Adrenal gland (tissue), 12 donors: ENCODE measurements around the gene PPP2R5E. TPM values are rescaled to one million over a fixed set of nuclear protein-coding genes. Genes with fewer than 3 reads are reported as not detected.

Experiments
- DNase-seq, 7 donors: peaks; one replicate each; pipeline ENCODE4 v3.0.0-alpha.2; 2019 to 2020
- H3K27ac ChIP-seq, 5 donors: fragments of 200-600 bp; sonication (generic) in 4 of 5; 1 replicate in 3 of 5; 2 replicates in 2 of 5; pipeline versions ENCODE4 v1.5.1 to v1.8.0; 2016 to 2020; ENCODE audit warnings: mild to moderate bottlenecking in 1 of 5
- H3K27me3 ChIP-seq: fragments of 200-600 bp; 2 replicates; pipeline ENCODE4 v1.8.0; 2021
- H3K36me3 ChIP-seq, 2 donors: fragments of 200-600 bp; replicated peaks in 1 of 2; 1 replicate in 1 of 2; 2 replicates in 1 of 2; pipeline versions ENCODE4 v1.5.1 to v1.8.0; 2018 to 2022
- H3K4me1 ChIP-seq, 2 donors: fragments of 200-600 bp; replicated peaks in 1 of 2; 1 replicate in 1 of 2; 2 replicates in 1 of 2; pipeline versions ENCODE4 v1.5.1 to v1.8.0; 2018 to 2021
- H3K4me3 ChIP-seq, 4 donors: fragments of 200-600 bp; sonication (generic) in 3 of 4; one replicate each; pipeline ENCODE4 v1.5.1; 2016 to 2018
- H3K9me3 ChIP-seq, 3 donors: fragments of 200-600 bp; sonication (generic) in 1 of 3; replicated peaks in 1 of 3; 1 replicate in 2 of 3; 2 replicates in 1 of 3; pipeline versions ENCODE4 v1.5.1 to v1.8.0; 2016 to 2021
- CTCF ChIP-seq, 6 experiments: fragments of 450-650 bp in 4 of 6; fragments of 200-600 bp in 2 of 6; sonication (generic) in 1 of 6; IDR thresholded peaks; 1 replicate in 5 of 6; 2 replicates in 1 of 6; pipeline versions ENCODE4 v1.5.1 to v1.8.0; 2016 to 2021; ENCODE audit warnings: antibody characterized with exemption in 6 of 6, mild to moderate bottlenecking in 2 of 6, moderate library complexity in 1 of 6
- POLR2A ChIP-seq, 2 donors: fragments of 450-650 bp; IDR thresholded peaks; one replicate each; pipeline ENCODE4 v1.6.1; 2017; ENCODE audit warnings: antibody characterized with exemption in 2 of 2, mild to moderate bottlenecking in 2 of 2, moderate library complexity in 1 of 2
- WGBS, 4 donors: extraction: QIAGEN DNeasy Blood & Tissue Kit in 2 of 4; methylation state at CpG; one replicate each; pipeline versions ENCODE4 v1.1.5 to v1.1.7; 2013 to 2017; 5-methylcytosine and 5-hydroxymethylcytosine counted together
- intact Hi-C, 2 donors: fragments of 100-400 bp; cut with DNase I; formaldehyde crosslinking; loops; one replicate each; pipeline versions ENCODE4 v1.14.1 to v1.15.0; 2022 to 2023
- polyA plus RNA-seq, 3 donors: library from polyadenylated mRNA; stranded (reverse); fragments of 200-250 nt in 2 of 3; fragments of 350-450 nt in 1 of 3; fragmentation: Illumina TruSeq in 1 of 3; extraction: RNeasy Lipid Tissue Mini Kit (QIAGEN cat#74804) in 1 of 3; gene quantifications; one replicate each; pipeline ENCODE4 v1.2.3, GENCODE V29; 2013 to 2014
- total RNA-seq, 9 donors: library from RNA; depleted of rRNA in 4 of 9; stranded (reverse); fragments of >200 nt in 4 of 9; fragments of 120-200 nt in 1 of 9; fragmentation: NEBNext Ultra II Directional in 1 of 9; extraction: Animal tissue kit (Norgen Biotek cat#: 25700) in 1 of 9; gene quantifications; one replicate each; pipeline versions ENCODE4 v1.1.0 to v1.2.4, GENCODE V29; 2013 to 2023
- donor health status: healthy with polysubstance abuse.
- donor health status: Bipolar disorder and iron deficiency.
- donor health status: DM: yes; HTN: yes; CAD: no.
- donor health status: DM: no; HTN: no; CAD: no.
- donor health status: DM: no; HTN: no; CAD: no.
- donor health status: DM: yes; HTN: yes; CAD: no.

The PPP2R5E gene
- total and polyA plus RNA-seq, 12 donors: 5.7 to 46.5 (median 23.9) TPM

- Histone ChIP-seq H3K4me1 (no peaks in the 10 kb centered on the region), H3K27ac (no peak overlapping the region), H3K27me3 (no peaks in the 10 kb centered on the region), H3K36me3 (peaks cover 0 to 25% of the 10 kb centered on the region in 2 donors), H3K4me3 (no peak overlapping the region), H3K9me3 (no peaks in the 10 kb centered on the region)
- intact Hi-C loops: loop anchor here in 1 of 2 donors (5.0 kb wide), 1 partner anchor 150 kb away; the partner anchor contains the start of gene PPP2R5E
- no peak for DNase-seq
- TF ChIP-seq CTCF (IDR thresholded peaks at IDR 0.05): no peak
- no peak for TF ChIP-seq POLR2A (IDR thresholded peaks at IDR 0.05)
- WGBS, 4 donors: 46 to 65% (median 60%) methylated on average over 1 of the region's 1 CpG
These were observed 150.9 kb downstream of the PPP2R5E start for GRCh38 chr14:63392236-63392635.

GRCh38 chr14:63388766-63389431 lies 154.3 kb downstream of the PPP2R5E start:
- intact Hi-C loops: loop anchor here (2.0 to 10.0 kb wide), 3 partner anchors 154 to 248 kb away; partner anchors contain the start of gene PPP2R5E (in 1 of the 2)
- DNase-seq: peak; percentile 56 to 81 (median 69)
- TF ChIP-seq POLR2A (IDR thresholded peaks at IDR 0.05): no peak
- peak; percentile 75 to 93 (median 89) for TF ChIP-seq CTCF (IDR thresholded peaks at IDR 0.05)
- H3K4me1 ChIP-seq: no peaks in the 10 kb centered on the region
- no peaks in the 10 kb centered on the region for H3K9me3 ChIP-seq
- 51 to 57% (median 53%) methylated on average over 8 of the region's 8 CpGs for WGBS, 4 donors
- no peak overlapping the region for H3K4me3 ChIP-seq
- H3K27ac ChIP-seq: no peak overlapping the region
- H3K27me3 ChIP-seq: no peaks in the 10 kb centered on the region
- H3K36me3 ChIP-seq: peaks cover 0 to 21% of the 10 kb centered on the region in 2 donors

GRCh38 chr14:63387711-63388110 lies 155.5 kb downstream of the PPP2R5E start:
- peaks cover 0 to 31% of the 10 kb centered on the region in 2 donors for H3K36me3 ChIP-seq

More at GRCh38 chr14:63387711-63388110, 155.5 kb downstream of the PPP2R5E start:
- 84 to 92% (median 88%) methylated on average over 5 of the region's 5 CpGs for WGBS, 4 donors
- Histone ChIP-seq H3K27ac (no peak overlapping the region), H3K4me3 (no peak overlapping the region), H3K27me3 (no peaks in the 10 kb centered on the region), H3K9me3 (no peaks in the 10 kb centered on the region), H3K4me1 (no peaks in the 10 kb centered on the region)
- no peak for TF ChIP-seq CTCF (IDR thresholded peaks at IDR 0.05)
- no peak for TF ChIP-seq POLR2A (IDR thresholded peaks at IDR 0.05)
- intact Hi-C loops: loop anchor here (2.0 to 10.0 kb wide), 3 partner anchors 155 to 250 kb away; partner anchors contain the start of gene PPP2R5E (in 1 of the 2)
- no peak for DNase-seq
